CD4-positive, alpha-beta T cell treated with Interferon gamma for 1 hour (primary cell): Measurements from ENCODE around the gene MYRIP.
"Not testable (repeated sequence)": the region's sequence is repeated elsewhere in the genome, so short reads cannot be mapped to it uniquely, and the experiment has no call there.

Source experiments
- DNase-seq: peaks from one replicate; pipeline ENCODE4 v3.0.0-alpha.2; 2020

The MYRIP gene

DNA sequence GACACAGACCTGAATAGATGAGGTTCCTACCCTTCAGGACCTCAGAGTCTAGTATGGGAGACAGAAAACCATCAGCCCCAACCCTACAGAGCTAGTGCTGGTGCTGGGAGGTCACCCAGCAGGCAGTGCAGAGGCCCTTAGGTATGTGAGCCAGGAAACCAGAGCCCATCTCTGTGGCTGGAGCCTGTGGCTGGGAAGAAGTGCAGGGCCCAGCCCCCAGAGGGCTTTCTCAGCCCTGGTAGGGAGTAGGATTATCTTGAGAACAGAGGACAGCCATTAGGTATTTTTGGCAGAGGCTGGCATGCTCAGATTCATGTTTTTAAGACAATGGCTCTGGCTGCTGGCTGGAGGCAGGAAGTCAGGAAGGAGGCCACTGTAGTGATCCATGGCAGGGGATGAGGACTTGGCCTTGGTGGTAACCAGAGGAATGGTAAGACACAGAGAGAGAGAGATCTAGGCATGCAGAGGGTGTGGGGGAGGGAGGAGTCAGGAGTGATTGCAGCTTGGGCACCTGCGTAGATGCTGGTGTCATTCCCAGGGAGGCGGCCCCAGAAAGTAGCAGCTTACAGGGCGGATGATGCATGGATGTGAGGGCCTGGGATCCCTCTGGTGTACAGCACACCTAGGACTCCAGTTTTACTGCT is 279.2 kb downstream of the MYRIP start:
- no peak for DNase-seq

DNA sequence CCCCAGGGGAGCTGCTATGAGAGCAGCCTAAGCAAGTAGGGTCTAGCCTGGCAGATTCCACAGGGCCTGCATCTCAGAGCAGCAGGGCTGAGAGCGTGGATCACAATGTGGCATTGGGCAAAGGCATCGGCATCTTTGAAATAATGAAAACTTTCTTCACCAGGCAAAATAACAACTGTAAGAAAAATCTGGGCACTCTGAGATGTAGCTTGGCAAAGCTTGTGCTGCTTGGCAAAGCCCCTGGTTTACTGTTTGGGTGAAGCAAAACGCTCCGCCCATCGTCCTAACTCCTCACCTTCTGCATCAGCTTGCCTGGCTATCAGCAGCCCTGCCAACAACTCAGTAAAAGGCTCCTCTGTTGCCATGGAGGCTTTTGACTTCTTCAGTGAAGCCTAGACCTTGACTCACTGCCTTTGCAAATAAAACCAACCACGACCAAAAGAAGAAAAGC is 287.3 kb downstream of the MYRIP start:
- no peak for DNase-seq

DNA sequence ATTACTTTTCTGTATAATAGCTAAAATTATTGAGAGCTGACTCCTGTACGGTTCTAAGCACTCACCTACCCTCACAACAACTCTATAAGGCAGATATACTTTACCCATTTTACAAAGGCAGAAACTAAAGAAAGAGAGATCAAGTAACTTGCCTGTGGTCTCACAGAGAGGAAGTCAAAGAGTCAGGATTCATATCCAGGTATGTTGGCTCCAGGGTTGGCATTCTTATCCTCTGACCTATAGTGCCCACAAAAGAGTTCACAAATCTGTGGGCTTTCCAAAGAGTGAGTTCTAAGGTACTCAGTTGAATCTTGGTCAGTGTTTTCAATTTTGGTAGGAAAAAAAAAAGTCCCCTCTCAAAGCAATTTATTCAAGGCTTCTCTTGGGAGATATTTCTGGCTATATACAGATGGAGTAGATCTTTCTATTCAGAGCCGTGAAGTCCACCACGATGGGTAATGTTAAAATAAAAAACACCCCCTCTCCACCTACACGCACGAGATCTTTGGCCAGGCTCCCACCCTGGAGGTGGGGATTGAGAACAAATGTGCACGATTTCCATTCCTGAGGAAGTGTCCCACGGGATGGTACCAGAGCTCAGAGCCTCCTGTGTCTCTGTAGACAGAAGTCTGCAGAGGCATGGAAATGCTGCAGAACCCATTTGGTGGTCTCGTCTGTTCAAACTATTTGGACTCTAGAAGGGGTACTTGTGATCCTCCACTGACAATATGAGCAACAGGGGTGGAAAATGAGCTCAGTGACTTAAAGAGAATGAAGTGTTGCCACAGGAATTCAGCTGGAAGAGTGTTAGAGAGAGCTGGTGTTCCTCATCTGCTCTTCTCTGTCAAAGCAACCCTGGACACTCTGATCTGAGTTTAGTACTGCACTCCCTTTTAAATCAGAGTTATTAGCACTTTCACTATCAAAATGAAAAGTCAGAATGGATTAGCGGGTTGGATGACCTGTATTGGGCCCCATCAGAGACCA is 288.0 kb downstream of the MYRIP start:
- no peak for DNase-seq

DNA sequence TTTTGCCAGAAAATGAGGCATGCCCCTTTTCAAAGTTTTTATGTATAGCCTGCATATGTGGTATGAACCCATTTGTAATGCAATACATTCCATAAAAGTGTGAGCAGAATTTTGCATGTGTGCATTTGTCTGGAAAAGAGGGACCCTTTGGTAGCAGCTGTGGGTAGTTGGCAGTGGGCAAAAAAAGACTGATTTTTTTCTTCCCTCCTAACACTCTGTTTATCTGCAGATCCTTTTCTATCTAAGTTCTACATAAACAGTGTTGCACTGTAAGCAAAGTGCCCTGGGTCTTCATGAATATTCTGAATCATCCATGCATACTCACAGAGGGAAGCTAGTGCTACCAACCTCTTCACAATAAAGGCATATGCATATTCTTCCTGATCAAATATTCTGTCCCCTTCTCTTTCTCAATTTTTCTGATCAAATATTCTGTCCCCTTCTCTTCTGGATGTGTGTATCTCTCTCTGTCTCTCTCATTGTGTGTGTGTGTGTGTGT is 288.9 kb downstream of the MYRIP start:
- no peak for DNase-seq

DNA sequence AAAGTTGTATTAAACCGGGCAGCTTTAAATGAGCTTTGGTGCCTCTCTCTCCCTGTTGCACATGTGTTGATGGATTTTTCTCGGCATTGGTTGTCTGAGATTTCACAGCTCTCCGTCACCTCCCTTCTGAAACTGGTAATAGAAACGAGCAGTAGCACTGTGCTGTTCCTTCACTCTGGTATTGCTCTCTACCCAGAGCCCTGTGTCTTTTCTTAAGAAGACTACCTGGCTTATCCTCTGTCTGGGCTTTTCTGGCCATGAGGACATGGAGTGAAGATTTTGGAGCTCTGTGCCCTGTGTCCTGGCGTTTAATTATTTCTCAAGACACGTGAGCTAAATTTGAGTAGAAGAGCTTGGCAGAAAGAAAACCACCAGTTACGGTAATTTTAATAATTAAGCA is 290.5 kb downstream of the MYRIP start:
- DNase-seq = no peak

DNA sequence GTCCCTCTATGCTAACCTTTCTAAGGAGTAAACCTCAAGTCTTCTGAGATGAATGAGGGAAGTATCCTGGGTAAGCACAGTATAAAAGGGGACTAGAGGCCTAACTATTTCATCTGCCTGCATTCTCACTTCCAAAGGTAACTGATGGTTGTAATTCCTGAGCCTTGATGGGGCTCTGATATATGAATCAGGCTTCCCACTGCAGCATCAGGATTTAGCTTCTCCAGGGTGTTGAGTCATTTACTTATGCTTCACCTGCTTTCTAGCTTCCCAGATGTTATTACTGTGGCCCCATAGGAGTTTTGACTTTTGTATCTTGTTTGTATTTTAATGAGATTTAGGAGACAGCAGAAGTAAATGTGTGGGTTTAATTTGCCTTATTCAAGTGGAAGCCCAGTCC is 292.8 kb downstream of the MYRIP start:
- no peak for DNase-seq

DNA sequence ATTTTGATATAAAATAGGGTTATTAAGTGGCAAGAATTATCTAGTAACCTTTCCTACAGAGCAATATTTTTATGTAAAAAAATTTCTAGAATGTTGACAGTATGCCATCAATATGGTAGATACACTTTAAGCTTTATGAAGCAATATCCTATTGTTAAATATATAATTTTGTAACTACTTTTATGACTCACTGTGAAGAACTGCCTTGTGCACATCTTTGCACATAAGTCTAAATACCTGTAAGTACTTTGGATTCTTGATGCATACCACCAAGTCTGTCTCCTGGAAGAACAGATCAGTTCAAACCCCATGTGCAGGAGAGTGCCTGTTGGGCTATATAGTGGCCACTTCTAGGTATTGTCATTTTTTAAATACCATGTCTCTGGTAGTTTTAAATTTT is 294.4 kb downstream of the MYRIP start:
- DNase-seq = no peak

DNA sequence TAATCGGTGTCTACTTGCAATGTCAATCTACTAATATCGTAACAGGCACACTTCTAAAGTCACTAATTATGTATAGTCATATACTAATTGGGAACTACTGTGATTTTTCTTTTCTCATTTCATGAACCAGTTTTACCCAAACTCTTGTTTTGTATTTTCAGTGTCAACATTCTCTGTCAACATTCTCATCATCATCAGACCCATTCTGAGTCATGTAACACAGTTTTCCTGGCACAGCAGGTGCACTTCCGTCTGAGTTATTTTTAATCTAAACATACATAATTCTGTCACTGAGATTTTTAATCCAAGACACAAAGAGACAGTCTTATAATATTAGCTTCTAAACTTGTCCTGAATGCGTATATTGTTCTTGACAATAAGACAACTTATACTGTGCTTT is 295.0 kb downstream of the MYRIP start:
- no peak for DNase-seq

DNA sequence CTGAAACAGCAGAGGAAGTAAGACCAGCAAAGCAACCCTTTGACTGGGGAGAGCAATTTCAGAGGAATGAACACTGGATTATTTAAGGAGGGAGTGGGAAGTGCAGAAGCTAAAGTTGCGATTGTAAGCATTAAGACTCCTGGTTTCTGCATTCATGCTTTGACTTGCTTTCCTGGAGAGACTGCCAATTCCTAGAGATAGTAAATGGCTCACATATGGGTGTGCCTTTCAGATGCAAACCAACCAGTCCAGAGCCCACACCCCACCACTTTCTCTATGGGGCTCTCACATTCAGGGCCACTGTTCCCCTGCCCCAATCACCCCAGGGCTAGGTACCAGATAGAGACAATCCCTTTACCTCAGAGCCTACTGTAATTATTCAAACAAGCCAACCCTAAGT is 299.2 kb downstream of the MYRIP start:
- DNase-seq = no peak

DNA sequence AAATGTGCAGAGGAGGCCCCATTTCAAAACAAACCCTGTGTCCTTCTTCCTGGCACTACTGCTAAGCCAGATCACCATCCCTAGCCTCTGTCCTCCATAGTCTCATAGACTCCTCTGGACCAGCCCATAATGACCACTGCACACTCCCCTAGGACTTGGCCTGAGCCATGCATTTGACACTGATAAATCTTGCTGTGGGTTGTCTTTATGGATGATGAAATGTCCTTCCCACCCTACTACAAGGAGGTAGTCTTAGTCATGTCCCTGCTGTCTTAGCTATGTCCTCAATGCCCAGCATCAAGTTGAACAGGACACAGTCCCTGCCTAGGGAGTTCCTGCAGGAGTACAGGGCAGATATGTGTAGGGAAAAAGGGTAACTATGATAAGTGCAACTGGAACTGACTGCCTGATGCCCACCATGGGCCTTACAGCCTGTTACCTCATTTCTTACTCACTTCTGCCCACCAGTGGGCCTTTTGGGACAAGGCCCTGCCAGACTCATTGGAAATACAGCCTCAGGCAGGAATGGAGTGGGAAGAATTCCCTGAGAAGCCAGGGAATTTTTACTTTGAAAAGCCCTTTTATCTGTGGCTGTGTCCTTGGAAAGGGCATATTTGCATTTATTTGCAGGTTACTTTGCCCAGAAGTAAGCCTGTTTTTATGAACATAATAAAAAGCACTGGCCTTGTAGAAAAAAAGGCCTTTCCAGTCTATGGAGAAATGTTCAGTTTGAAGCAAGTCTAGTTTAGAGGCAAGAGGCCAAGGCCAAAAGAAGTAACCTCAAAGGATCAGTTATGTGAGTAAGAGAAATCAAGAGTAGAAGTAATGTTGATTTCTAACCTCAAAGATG is 300.5 kb downstream of the MYRIP start:
- no peak for DNase-seq

DNA sequence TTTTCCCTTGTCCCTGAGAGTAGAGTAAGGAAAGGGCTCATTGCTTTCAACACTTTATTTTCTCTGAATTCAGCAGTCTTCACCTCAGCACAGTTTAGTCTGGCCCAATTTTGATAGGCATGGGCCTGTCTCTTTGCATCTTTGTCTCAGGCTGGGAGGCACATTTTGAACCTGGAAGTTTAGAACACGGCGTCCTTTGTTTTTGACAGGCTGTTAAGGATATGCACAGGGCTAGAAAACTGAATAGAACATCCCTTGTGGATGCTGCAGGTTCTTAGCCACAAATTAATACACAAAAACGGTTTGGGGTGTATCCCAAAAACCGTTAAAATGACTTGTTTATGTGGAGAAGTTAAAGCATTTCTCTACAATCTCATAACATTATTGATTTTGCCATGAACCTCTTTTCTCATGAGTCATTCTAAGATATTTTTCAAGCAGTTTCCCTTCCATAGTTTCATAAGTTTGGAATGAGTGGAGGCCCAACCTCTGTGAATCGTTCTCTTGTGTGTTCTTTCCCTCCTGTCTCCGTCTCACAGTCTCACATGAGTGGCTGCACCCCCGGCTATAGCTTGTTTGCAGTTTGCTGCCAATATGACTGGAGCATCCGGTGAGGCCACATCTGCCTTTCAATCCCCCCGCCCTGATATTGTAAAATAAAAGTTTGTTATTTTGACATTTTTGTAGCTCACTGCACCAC is 307.2 kb downstream of the MYRIP start:
- DNase-seq = no peak

DNA sequence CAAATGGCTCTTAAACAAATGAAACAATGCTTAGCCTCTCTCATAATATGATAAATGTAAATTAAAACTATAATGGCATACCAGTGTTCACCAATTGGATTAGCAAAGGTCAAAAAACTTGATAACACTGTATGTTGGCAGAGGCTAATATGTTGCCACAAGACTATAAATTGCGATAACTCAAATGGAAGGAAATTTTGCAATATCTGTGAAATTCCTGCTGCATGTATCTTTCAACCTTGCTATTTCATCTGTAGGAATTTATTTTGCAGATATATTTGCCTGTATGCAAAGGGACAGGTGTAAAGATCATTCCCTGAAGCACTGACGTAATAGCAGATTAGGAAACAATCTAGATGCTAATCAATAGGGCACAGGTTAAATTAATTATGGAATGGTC is 308.7 kb downstream of the MYRIP start:
- DNase-seq = no peak

DNA sequence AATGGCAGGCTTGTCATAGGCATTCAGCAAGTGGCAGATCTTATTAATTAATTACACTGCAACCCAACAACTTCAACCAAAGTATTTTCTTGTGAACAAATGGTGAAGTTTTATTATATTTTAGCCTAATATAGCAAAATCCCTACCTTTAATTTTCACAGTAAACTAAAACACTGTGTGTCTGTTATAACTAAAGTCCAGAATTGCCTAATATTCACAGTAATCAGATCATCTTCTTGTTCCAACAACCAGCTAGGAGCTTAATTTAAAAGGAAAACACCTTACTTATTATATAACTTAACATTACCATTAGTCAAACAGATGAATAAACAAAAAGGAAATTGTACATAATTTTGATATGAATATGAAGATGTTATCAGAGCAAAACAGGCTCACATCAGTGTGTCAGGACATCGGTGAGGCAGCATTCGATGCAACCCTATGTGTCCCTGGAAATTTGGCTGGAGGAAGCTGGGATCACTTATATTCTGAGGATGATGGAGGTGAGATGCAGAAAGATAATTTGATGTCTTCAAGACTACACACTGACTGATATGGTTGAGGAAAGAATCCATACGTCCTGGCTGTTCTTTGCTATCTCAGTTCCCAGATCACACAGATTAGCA is 310.8 kb downstream of the MYRIP start:
- no peak for DNase-seq

DNA sequence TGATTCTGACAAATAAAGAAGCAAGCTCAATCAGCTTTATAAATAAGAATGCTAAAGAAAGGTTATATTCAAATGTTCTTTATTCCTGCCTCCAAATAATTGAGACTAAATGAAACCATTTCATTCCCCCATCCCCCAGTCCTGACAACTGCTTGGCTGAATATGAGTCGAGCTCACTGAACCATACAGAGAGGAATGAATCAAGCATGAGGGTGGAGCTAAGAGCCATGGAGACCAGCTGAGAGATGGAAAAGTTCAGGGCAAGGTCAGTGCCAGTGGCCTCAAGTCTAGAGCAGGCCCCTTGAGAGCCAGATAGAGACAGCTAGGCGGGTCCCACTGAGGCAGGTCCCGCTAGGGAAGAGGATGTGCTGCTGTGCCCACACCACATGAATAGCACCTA is 311.4 kb downstream of the MYRIP start:
- no peak for DNase-seq

DNA sequence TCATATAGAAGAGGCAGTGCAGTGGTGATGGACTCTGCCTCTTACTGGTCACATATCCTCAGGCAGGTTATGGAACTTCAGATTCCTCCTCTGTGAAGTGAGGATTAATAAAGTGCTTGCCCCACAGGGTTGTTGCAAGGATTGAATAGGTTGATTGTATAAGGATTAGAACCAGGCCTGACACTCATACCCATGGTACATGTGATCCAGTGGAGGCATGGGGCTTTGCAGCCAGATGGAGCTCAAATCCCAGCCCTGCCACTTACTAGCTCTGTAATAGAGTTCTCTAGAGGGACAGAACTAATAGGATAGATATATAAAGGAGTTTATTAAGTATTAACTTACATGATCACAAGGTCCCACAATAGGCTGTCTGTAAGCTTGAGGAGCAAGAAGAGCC is 315.5 kb downstream of the MYRIP start:
- no peak for DNase-seq

DNA sequence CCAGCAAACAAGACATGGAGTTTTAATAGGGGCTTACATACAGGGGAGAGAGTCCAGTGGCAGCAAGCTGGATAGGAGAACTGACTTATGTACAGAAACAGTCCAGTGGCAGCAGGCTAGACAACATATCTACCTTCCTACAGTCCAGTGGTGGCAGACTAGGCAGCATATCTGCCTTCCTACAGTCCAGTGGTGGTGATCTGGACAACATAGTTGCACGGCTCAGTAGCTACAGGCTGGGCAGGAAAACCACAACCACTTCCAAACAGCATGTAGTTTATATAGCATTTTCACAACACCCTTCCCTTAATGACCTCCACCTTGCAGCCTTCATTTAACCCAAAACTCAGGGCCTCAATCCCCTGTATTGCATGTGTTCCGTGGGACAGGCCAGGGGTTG is 318.8 kb downstream of the MYRIP start:
- no peak for DNase-seq

DNA sequence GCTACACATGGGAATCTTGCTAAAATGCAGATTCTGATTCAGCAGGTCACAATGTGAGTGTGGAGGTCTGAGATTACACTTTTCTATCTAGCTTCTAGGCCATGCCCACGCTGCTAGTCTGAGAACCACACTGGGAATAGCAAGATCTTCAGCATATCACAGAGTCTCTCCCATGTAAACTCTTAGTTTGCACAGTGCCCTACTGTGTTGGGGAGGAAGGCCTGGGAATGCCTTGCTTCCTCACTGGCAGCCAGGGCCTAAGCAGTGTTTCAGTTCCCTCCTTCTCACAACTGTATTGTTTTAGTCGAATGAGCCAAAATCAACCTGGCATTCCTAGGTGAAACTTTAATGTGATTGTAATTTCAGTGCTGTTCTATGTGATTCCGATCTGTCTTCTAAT is 320.1 kb downstream of the MYRIP start:
- no peak for DNase-seq

DNA sequence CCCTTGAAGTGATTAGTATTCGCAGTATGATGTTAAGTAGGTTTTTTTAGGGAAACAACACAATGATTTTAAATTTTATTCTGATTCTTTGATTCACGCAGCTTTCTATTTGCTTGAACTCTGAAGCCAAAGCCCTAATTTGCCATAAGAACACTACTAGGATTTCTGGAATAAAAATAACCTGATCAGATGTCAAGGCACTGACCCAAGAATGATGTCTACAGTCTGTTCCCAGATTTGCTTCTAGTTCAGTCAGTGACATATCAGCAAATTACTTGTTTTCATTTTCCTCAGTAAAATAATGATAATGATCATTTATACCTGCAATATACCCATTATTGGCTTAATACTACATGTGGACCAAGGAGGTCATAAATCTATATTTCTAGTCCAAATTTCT is 320.6 kb downstream of the MYRIP start:
- DNase-seq = no peak

DNA sequence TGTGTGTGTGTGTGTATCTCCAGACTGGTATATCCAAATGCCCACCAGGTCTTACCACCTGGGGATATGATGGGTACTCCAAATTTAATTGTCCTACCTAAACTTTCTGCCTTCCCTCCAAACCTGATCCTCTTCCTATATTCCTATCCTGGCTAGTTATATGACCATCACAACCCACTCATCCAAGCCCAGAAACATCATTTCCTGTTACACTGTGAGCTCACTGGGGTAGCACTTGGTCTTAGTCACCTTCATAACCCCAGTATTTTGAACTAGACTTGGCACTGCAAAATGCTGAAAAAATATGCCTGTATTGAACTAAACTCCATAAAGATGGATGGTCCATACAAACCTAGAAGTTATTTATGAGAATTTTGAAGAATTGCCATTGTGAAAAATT is 321.3 kb downstream of the MYRIP start:
- DNase-seq = no peak

DNA sequence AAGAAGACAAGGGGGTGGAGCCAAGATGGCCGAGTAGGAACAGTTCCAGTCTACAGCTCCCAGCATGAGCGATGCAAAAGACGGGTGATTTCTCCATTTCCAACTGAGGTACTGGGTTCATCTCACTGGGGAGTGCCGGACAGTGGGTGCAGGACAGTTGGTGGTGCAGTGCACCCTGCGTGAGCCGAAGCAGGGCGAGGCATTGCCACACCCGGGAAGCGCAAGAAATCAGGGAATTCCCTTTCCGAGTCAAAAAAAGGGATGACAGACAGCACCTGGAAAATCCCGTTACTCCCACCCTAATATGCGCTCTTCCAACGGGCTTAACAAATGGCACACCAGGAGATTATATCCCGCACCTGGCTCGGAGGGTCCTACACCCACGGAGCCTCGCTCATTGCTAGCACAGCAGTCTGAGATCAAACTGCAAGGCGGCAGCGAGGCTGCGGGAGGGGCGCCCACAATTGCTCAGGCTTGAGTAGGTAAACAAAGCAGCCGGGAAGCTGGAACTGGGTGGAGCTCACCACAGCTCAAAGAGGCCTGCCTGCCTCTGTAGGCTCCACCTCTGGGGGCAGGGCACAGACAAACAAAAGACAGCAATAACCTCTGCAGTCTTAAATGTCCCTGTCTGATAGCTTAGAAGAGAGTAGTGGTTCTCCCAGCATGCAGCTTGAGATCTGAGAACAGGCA is 324.6 kb downstream of the MYRIP start:
- DNase-seq = not testable (repeated sequence)

DNA sequence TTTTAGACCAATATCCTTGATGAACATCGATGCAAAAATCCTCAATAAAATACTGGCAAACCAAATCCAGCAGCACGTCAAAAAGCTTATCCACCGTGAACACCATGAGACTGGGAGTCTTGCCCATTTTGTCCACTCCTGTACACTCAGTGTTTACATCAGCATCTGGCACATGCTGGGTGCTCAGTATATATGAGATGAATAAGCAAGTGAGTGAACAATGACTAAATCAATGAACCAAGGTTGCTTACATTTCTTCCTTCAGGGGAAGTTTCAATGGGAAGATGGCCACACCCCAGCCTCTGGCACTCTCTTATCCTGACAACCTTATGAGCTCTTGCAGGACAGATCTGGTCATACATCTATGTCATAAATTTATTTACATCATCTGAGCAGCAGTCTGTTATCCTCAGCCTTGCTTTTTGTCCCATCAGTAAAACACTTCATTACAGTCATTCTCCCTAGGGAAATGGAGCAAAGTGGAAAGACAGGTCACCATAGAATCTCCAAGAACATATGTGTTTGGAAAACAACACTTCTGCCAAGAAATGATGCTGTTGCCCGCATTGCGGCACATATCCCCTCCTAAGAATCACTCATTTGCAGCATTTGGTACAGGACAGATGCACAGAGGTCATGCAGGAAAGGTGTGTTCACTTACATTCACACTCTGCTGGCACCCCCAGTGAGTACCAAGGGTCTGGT is 328.3 kb downstream of the MYRIP start:
- no peak for DNase-seq
